ENCODE results near the gene SNX25.
"Not testable (repeated sequence)": the region's sequence is repeated elsewhere in the genome, so short reads cannot be mapped to it uniquely, and the experiment has no call there.

SNX25 gene

GRCh38 chr4:185209031-185209851, at the start of gene SNX25:
SNX25 (plus strand) TSS chr4:185209598; CDS start chr4:185209827, 229 bp downstream.
- in situ Hi-C loops (cut with MboI; ENCODE audit: low pct_unique_long_range_greater_than_20kb, low sequenced_read_pairs) = no loop called here
- DNase-seq = peak; percentile 81

GRCh38 chr4:185165605-185166063, 43.8 kb upstream of the SNX25 start:
- DNase-seq = peak; percentile 44

GRCh38 chr4:185167234-185167633, 42.2 kb upstream of the SNX25 start:
- no peak for DNase-seq
- in situ Hi-C loops (cut with MboI; ENCODE audit: low pct_unique_long_range_greater_than_20kb, low sequenced_read_pairs) = no loop called here

More at GRCh38 chr4:185165605-185166063, 43.8 kb upstream of the SNX25 start:
- in situ Hi-C loops (cut with MboI; ENCODE audit: low pct_unique_long_range_greater_than_20kb, low sequenced_read_pairs) = no loop called here

GRCh38 chr4:185171373-185172071, 37.9 kb upstream of the SNX25 start:
- in situ Hi-C loops (cut with MboI; ENCODE audit: low pct_unique_long_range_greater_than_20kb, low sequenced_read_pairs) = no loop called here
- DNase-seq = no peak

- DNase-seq = no peak
- in situ Hi-C loops (cut with MboI; ENCODE audit: low pct_unique_long_range_greater_than_20kb, low sequenced_read_pairs) = no loop called here
Measured at GRCh38 chr4:185179488-185179887, 29.9 kb upstream of the SNX25 start.

GRCh38 chr4:185182239-185182638, 27.2 kb upstream of the SNX25 start:
- in situ Hi-C loops (cut with MboI; ENCODE audit: low pct_unique_long_range_greater_than_20kb, low sequenced_read_pairs) = no loop called here
- no peak for DNase-seq

- in situ Hi-C loops (cut with MboI; ENCODE audit: low pct_unique_long_range_greater_than_20kb, low sequenced_read_pairs) = no loop called here
- DNase-seq = peak; percentile 69
Measured at GRCh38 chr4:185183622-185184281, 25.6 kb upstream of the SNX25 start.

- in situ Hi-C loops (cut with MboI; ENCODE audit: low pct_unique_long_range_greater_than_20kb, low sequenced_read_pairs) = no loop called here
Measured at GRCh38 chr4:185186769-185187168, 22.6 kb upstream of the SNX25 start.

GRCh38 chr4:185189606-185190305, 19.6 kb upstream of the SNX25 start:
- DNase-seq = no peak
- in situ Hi-C loops (cut with MboI; ENCODE audit: low pct_unique_long_range_greater_than_20kb, low sequenced_read_pairs) = no loop called here

More at GRCh38 chr4:185186769-185187168, 22.6 kb upstream of the SNX25 start:
- DNase-seq = no peak

GRCh38 chr4:185190306-185190856, 19.0 kb upstream of the SNX25 start:
- no peak for DNase-seq
- in situ Hi-C loops (cut with MboI; ENCODE audit: low pct_unique_long_range_greater_than_20kb, low sequenced_read_pairs) = no loop called here

GRCh38 chr4:185192059-185192458, 17.3 kb upstream of the SNX25 start:
- in situ Hi-C loops (cut with MboI; ENCODE audit: low pct_unique_long_range_greater_than_20kb, low sequenced_read_pairs) = no loop called here
- DNase-seq = no peak

GRCh38 chr4:185194924-185195888, 14.2 kb upstream of the SNX25 start:
- DNase-seq = no peak
- in situ Hi-C loops (cut with MboI; ENCODE audit: low pct_unique_long_range_greater_than_20kb, low sequenced_read_pairs) = no loop called here

GRCh38 chr4:185196437-185196836, 13.0 kb upstream of the SNX25 start:
- DNase-seq = no peak
- in situ Hi-C loops (cut with MboI; ENCODE audit: low pct_unique_long_range_greater_than_20kb, low sequenced_read_pairs) = no loop called here

GRCh38 chr4:185198189-185198588, 11.2 kb upstream of the SNX25 start:
- in situ Hi-C loops (cut with MboI; ENCODE audit: low pct_unique_long_range_greater_than_20kb, low sequenced_read_pairs); DNase-seq: not testable (repeated sequence)

- DNase-seq = peak; percentile 67
- in situ Hi-C loops (cut with MboI; ENCODE audit: low pct_unique_long_range_greater_than_20kb, low sequenced_read_pairs) = no loop called here
Measured at GRCh38 chr4:185201977-185202962, 7.1 kb upstream of the SNX25 start.

- DNase-seq = no peak
- in situ Hi-C loops (cut with MboI; ENCODE audit: low pct_unique_long_range_greater_than_20kb, low sequenced_read_pairs) = no loop called here
Measured at GRCh38 chr4:185202984-185203485, 6.4 kb upstream of the SNX25 start.
